ENCODE results near the gene SMARCAL1.

GRCh38 chr2:216385478-216385877 is 26.8 kb upstream of the SMARCAL1 start:
- TF ChIP-seq CTCF (IDR thresholded peaks at IDR 0.05) (no peak), POLR2AphosphoS5 (IDR thresholded peaks at IDR 0.05) (no peak), POLR2A (IDR thresholded peaks at IDR 0.05) (no peak), EP300 (IDR thresholded peaks at IDR 0.05) (no peak)
